Measurements from ENCODE around the gene CLASRP.
A peak's percentile ranks its signal among the peaks of the same experiment; 100 is the strongest.
"Not testable (repeated sequence)": the region's sequence is repeated elsewhere in the genome, so short reads cannot be mapped to it uniquely, and the experiment has no call there.

The CLASRP gene

DNA sequence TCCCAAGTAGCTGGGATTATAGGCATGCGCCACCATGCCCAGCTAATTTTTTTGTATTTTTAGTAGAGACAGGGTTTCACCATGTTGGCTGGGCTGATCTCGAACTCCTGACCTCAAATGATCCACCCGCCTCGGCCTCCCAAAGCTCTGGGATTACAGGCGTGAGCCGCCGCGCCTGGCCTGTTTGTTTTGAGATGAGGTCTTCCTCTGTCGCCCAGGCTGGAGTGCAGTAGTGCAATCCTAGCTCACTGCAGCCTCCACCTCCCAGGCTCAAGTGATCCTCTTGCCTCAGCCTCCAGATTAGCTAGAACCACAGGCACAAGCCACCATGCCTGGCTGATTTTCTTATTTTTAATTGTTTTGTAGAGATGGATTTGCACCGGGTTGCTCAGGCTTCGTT lies 67.5 kb downstream of the CLASRP start:
- not testable (repeated sequence) for DNase-seq

DNA sequence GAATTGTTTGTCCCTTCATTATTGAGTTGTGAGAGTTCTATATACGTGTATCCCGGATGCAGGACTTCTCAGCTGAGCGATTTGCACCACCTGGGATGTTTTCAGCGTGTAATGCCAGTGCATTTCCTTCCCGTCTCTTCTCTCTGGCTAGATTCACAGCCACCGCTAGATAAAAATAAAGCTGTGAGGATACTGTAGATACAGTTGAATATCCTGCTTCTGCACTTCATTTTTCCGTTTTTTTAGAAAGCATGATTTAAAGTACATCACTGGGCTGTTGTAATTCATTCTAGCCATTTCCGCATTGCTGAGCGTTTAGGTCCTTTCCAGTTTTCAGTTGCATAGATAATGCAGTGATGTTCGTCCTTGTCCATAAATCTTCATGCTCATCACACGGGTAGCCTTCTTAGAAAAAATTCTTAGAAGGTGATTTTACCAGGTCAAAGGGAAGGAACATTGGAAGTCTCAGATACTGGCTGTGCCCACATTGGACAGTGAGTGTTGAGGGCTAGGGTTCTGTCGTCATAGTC lies 68.8 kb downstream of the CLASRP start:
- no peak for DNase-seq

DNA sequence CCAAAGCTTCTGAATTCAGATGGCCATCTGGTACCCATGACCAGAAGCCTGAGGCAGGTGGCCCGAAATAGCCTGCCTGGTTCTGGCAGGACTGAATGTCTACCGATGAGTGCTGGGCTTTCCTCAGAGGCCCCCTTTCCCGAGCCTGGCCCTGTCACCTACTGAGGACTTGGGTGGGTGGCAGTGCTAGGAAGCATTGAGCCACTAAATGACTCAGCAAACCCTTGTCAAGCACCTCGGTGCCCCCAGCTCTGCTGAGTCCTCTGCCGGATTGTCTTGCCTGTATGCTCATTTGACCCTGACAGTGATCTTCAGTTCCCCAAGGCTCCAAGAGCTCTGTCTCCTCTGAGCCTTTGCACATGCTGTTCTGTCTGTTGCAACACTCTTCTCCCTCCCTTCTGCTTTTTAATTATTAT lies 72.0 kb downstream of the CLASRP start:
- no peak for DNase-seq

GRCh38 chr19:45112111-45112827 lies 73.4 kb downstream of the CLASRP start:
- DNase-seq = no peak

GRCh38 chr19:45113628-45114027 lies 74.8 kb downstream of the CLASRP start:
- DNase-seq = no peak

- DNase-seq = no peak
These were observed 75.3 kb downstream of the CLASRP start for GRCh38 chr19:45114116-45114515.

DNA sequence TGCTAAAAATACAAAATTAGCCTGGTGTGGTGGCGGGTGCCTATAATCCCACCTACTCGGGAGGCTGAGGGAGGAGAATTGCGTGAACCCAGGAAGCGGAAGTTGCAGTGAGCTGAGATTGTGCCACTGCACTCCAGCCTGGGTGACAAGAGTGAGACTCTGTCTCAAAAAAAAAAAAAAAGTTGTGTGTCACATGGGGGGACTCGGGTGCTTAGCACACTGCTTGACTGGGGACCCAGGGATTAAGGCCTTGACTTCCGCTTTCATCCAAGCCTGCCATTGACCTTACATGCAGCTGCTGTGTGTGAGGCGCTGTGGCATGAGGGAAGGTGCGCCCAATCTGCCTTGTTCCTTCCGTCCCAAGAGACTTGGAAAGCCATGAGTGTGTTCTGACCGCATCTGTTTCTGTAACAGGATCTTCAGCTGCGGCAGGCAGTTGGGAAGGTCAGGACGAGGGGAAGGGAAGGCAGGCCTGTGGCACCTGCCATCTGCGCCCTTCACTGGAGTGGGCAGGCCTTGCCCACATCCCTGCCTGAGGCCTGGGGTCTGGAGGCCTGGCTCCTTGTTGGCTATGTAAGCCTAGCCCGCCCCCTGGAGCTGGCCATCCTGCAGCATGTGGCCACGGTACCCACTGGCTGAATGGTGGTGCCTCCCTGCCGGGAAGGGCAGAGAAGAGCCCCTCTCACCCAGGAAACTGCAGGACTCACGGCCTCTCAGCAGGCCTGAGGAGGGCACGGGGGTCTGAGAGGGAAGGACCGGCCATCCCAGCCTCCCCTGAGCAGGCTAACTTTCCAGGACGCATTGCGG lies 77.2 kb downstream of the CLASRP start:
- DNase-seq = no peak

DNA sequence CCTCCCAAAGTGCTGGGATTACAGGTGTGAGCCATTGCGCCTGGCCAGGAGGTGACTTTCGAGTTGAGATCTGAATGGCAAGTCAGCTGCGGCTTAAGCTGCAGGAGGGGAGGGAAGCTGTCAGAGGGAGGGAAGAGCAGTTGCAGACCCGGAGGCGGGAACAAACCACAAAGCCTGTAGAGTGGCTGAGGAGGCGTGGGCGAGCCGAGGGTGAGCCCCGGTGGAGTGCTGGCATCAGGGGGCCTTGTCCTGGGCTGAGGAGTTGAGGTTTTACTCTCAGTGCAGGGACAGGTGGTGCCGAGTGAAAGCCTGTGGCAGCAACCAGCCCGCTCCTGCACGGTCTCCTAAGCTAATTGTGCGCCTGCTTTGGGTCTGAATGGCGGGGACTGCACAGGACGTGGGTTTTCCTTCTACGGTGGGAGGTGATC lies 78.3 kb downstream of the CLASRP start:
- peak; percentile 82 for DNase-seq

DNA sequence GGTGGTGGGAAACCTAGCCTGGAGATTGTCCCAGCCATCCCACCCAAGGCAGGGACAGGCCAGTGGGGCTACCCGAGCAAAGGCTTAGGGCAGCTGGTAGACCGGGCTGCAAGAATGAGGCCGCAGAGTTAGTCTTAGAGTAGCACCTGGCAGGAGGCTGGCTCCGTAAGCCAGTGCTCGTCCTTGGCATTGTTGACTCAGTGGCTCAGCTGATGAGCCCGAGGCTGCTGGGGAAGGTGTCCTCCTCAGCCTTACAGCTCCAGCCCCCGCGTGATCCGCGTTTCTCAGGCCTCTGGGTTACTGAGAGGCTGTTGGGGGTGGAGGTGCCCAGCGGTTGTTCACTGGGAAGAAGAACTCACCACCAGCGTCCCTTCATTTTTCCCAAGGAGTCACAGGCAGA lies 78.8 kb downstream of the CLASRP start:
- DNase-seq = peak; percentile 25

DNA sequence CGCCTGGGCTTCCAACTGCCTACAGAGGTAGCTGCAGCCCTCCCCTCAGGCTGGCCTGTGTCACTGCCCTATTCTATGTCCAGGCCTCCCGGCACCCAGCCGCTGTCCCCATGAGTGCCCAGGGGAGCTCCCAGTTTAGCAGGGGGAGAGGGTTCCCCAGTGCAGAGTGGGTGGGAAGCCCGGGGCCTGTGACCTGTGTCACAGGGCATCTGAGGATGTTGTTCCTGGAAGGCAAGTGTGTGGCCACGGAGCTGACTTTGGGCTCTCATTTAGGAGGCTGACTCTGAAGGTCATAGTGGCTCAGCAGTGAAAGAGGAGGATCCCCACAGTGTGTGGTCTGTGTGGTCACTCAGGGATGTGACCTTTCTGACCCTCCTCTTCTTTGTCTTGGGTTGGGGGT lies 79.3 kb downstream of the CLASRP start:
- DNase-seq = no peak

DNA sequence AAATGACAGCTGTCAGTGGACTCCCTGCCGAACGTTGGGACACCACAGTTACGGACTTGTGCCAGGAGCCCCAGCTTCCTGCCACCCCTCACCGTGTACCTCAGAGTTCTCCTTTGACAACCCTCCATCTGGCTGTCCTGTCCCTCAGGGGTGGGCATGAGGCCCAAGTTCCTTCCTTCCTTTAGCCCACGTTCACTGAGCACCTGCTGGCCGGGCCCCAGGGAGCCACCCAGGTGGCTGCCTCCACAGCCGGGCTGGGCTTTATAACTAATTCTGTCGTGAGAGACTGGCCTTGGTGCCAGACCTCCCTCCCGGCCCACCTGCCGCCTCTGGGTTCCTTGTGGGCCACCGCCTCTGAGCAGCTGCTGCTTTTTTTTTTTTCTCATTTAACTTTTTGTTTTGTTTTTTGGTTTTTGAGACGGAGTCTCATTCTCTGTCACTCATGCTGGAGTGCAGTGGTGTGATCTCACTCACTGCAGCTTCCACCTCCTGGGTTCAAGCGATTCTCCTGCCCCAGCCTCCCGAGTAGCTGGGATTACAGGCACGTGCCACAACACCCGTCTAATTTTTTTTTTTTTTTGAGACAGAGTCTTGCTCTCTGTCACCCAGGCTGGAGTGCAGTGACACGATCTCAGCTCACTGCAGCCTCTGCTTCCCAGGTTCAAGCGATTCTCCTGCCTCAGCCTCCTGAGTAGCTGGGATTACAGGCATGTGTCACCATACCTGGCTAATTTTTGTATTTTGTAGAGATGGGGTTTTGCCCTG lies 79.9 kb downstream of the CLASRP start:
- DNase-seq = not testable (repeated sequence)

GRCh38 chr19:45119582-45119981 lies 80.7 kb downstream of the CLASRP start:
- DNase-seq = no peak
